LNCaP clone FGC (cell line): ENCODE data around the gene FOXB2.
"Not testable (repeated sequence)": the region's sequence is repeated elsewhere in the genome, so short reads cannot be mapped to it uniquely, and the experiment has no call there.

Experiments
- DNase-seq: peaks from one replicate; pipeline ENCODE4 v3.0.0-alpha.2; 2011; ENCODE audit warnings: low read depth
- H3K4me3 ChIP-seq: 2 replicates; pipeline ENCODE4 v1.5.1; 2011; ENCODE audit warnings: mild to moderate bottlenecking, low read depth, low read length, control low read depth
- TF ChIP-seq, protein P1 (sequence below): IDR thresholded peaks from 2 replicates; pipeline ENCODE4 v1.5.1; 2012; ENCODE audit warnings: mild to moderate bottlenecking; ENCODE audit not compliant: control insufficient read depth, insufficient read depth; ENCODE audit errors: extremely low read depth

The FOXB2 gene

DNA sequence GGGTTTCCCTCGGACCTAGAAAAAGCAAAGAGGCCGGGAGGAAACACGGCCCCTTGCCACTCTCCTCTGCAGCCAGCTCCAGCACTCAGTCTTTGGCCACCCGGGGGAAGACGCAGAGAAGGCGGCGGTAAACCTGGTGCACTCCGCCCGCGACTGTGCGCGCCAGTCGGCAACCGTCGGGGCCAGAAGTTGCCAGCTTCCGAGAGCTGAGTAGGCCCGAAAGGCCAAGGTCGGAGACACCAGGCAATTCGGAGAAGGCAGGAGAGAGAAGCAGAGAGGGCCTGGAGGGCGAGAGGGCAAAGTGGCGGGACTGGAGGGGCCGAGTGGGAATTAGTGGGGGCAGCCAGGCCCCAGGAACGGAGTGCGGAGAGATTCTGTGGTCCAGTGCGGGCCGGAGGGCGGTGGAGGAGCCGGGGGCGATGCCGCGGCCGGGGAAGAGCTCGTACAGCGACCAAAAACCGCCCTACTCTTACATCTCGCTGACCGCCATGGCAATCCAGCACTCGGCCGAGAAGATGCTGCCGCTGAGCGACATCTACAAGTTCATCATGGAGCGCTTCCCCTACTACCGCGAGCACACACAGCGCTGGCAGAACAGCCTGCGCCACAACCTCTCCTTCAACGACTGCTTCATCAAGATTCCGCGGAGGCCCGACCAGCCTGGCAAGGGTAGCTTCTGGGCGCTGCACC is at the start of gene FOXB2:
FOXB2 (plus strand) TSS at position 420 of the 690 bp plus-strand sequence; CDS start at position 420, 0 bp downstream.
- no peak for DNase-seq
- TF ChIP-seq, protein P1, sequence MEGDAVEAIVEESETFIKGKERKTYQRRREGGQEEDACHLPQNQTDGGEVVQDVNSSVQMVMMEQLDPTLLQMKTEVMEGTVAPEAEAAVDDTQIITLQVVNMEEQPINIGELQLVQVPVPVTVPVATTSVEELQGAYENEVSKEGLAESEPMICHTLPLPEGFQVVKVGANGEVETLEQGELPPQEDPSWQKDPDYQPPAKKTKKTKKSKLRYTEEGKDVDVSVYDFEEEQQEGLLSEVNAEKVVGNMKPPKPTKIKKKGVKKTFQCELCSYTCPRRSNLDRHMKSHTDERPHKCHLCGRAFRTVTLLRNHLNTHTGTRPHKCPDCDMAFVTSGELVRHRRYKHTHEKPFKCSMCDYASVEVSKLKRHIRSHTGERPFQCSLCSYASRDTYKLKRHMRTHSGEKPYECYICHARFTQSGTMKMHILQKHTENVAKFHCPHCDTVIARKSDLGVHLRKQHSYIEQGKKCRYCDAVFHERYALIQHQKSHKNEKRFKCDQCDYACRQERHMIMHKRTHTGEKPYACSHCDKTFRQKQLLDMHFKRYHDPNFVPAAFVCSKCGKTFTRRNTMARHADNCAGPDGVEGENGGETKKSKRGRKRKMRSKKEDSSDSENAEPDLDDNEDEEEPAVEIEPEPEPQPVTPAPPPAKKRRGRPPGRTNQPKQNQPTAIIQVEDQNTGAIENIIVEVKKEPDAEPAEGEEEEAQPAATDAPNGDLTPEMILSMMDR: no peak
- peak within 1 kb of the TSS; percentile 64 for H3K4me3 ChIP-seq

DNA sequence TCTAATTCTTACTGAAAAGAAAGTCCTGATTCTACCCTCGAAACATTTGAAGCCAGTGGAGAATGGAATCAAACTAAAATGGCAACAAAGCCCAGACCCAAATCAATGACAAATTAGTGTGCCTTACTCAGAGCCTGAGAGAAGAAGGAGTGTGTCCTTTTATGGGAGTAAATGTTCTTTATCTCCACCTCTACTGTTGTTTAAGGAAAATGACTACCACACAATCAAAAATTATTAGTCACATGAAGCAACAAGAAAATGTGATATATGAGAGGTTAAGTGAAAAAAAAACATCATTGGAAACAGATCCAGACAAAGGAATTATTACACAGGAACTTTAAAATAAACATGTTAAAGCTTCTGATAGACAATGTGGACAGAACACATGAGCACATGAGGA is 49.7 kb upstream of the FOXB2 start:
- no peak overlapping the region for H3K4me3 ChIP-seq
- TF ChIP-seq, protein P1: no peak
- DNase-seq: no peak

DNA sequence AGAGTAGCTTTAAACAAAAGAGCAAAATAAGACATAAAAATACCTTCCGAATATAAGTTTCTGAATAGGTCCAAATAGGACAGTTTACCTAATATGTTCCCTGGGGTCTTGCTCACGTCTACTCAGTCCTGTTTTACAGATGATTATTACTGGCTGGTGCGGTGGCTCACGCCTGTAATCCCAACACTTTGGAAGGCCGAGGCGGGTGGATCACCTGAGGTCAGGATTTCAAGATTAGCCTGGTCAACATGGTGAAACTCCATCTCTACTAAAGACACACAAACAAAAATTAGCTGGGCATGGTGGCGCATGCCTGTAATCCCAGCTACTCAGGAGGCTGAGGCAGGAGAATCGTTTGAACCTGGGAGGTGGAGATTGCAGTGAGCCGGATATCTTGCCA is 40.6 kb upstream of the FOXB2 start:
- not testable (repeated sequence) for H3K4me3 ChIP-seq, DNase-seq

DNA sequence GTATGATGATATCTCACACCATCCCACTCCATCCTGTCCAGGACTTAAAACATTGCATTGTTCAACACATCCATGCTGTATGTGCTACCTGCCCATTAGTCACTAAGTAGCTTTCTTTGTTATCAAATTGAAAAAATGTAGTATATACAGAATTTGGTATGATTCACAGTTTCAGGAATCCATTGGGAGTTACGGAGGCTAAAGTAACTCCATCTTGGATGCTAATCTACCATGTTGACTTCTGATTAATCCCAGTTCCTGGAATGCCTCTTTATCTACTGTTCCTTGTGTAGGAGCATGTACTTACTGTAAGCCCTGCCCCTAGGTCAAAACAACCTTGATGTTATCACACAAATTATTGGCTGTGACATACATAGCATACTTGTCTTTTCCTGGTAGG is 38.9 kb upstream of the FOXB2 start:
- TF ChIP-seq, protein P1: no peak
- DNase-seq: no peak
- H3K4me3 ChIP-seq: no peak overlapping the region

DNA sequence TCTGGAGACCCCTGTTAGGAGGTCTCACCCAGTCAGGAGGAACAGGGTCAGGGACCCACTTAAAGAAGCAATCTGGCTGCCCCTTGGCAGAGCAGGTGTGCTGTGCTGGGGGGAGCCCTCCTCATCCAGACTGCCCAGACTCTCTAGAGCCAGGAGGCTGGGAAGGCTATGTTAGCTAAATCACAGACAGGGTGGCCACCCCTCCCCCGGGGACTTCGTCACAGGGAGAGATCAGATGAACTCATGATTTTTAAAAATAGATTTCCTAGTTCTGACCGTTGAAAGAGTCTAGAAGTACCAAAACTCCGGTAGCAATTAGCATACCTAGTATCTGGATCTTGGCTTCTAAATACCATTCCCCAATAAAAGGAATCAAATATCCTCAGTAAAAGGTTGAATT is 35.0 kb upstream of the FOXB2 start:
- TF ChIP-seq, protein P1: no peak
- no peak for DNase-seq
- no peak overlapping the region for H3K4me3 ChIP-seq

DNA sequence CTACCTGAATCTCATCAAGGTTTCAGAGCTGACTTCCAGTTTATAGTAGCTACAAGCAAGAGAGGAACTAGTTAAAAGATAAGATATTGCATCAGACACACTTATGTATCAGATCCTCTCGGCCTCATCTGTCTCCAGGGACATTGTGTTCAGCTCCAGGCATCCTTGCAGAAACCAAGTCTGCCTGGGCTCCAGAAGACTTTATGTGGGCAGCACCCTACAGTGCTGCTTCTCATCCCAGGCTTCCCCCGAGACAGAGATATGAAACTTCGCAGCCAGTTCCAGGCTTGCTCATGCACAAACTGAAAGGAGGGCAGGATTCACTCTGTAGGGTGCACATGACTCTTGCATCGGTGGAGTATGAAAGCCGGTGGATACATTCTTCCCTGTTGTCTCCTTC is 33.9 kb upstream of the FOXB2 start:
- TF ChIP-seq, protein P1: no peak
- DNase-seq: no peak
- no peak overlapping the region for H3K4me3 ChIP-seq

DNA sequence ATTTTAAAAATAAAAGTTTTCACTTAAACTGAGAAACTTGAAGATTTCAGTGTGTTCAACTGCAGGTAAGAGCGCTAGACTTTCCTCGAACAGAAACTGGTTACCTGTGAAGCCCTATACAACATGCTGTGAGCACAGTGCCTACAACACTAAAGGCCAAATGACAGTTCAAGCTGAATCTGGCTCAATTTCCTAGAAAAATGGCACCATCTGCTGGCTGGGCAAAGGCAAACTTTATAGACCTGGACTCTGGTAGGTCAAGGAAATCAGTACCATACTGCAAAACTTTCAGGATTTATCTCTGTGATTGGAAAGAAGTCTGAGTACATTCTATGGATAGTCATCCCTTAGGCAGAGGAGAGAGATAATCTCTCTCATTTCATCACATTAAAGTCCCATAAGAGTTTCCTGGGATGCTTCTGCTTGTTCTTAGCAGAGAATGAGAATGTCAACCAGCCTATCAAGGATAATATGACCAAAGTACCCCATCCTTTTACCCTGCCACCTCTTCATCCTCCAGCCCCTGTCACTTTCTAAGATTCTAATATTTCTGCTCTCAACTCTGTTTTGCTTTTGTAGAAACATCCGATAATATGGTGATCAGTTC is 31.8 kb upstream of the FOXB2 start:
- peak; percentile 71 for DNase-seq
- TF ChIP-seq, protein P1: peak; percentile 63

More for the DNA sequence above, 31.8 kb upstream of the FOXB2 start:
- H3K4me3 ChIP-seq: no peak overlapping the region
